Measurements from ENCODE around the gene RER1. TPM values are rescaled to one million over a fixed set of nuclear protein-coding genes. Genes with fewer than 3 reads are reported as not detected.

Gene RER1
- total and polyA plus RNA-seq, 4 donors, result 48.8 to 118 (median 89.8) TPM

DNA sequence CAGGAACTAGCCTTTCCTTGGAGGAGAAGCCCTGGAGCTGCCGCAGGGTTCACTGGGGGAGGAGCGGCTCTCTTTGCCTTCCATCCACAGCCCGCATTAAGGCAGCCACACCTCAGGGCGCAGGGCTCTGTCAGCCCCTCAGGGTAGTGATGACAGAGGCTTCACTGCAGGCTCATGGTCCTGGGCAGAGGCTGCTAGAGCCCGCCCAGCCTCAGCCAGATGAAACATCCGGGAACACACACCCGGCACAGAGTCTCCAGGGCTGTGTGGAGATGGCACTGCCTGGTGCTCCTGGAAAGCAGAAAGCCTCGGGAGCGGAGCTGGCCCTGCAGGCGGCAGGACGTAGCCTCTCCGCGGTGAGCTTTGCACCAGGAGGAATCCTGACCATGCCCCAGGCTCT is 50.1 kb downstream of the RER1 start:
- 71% methylated on average over 11 of the region's 13 CpGs for WGBS (ENCODE audit: insufficient coverage)
- peaks cover 20% of the 10 kb centered on the region for H3K27me3 ChIP-seq (ENCODE audit: control insufficient read depth, insufficient read depth, low read length)
- peaks cover 2% of the 10 kb centered on the region for H3K36me3 ChIP-seq (ENCODE audit: control insufficient read depth, insufficient read depth, low read length)
- DNase-seq (ENCODE audit: low read depth in 4 of 6, low spot score in 6 of 6), result no peak
- no peaks in the 10 kb centered on the region for H3K9me3 ChIP-seq (ENCODE audit: control insufficient read depth, insufficient read depth, low read length)
- H3K27ac ChIP-seq (ENCODE audit: low read depth, low read length), result no peak overlapping the region
- peaks cover 70% of the 10 kb centered on the region for H3K4me1 ChIP-seq (ENCODE audit: control insufficient read depth, insufficient read depth, low read length)
- H3K4me3 ChIP-seq (ENCODE audit: low read depth, low read length), result no peak overlapping the region

DNA sequence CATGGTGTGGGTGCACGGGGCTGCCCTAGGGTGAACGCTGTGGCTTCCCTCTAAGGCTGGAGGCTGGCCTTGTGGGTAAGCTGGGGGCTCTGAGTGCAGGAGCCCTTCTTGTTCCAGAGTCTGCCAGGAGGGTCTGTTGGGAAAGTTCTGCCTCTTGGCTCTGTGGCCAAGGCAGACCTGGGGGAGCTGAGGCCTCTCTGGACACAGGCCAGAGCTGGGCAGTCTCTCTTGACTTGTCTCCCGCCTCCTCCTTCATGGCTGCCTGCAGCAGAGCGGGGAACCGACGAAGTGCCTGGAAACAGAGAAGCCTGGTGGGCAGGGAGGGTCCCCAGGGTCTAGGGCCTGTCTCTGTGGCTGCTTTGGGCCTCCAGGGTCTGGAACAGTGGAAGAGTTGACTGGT is 51.0 kb downstream of the RER1 start:
- DNase-seq (ENCODE audit: low read depth in 4 of 6, low spot score in 6 of 6), result peak in 2 of 6 donors; percentile 51 to 52
- H3K9me3 ChIP-seq (ENCODE audit: control insufficient read depth, insufficient read depth, low read length), result no peaks in the 10 kb centered on the region
- peaks cover 77% of the 10 kb centered on the region for H3K4me1 ChIP-seq (ENCODE audit: control insufficient read depth, insufficient read depth, low read length)
- H3K27me3 ChIP-seq (ENCODE audit: control insufficient read depth, insufficient read depth, low read length), result peaks cover 20% of the 10 kb centered on the region
- H3K27ac ChIP-seq (ENCODE audit: low read depth, low read length), result no peak overlapping the region
- H3K36me3 ChIP-seq (ENCODE audit: control insufficient read depth, insufficient read depth, low read length), result peaks cover 7% of the 10 kb centered on the region
- H3K4me3 ChIP-seq (ENCODE audit: low read depth, low read length), result no peak overlapping the region
- WGBS (ENCODE audit: insufficient coverage), result 28% methylated on average over 6 of the region's 6 CpGs

DNA sequence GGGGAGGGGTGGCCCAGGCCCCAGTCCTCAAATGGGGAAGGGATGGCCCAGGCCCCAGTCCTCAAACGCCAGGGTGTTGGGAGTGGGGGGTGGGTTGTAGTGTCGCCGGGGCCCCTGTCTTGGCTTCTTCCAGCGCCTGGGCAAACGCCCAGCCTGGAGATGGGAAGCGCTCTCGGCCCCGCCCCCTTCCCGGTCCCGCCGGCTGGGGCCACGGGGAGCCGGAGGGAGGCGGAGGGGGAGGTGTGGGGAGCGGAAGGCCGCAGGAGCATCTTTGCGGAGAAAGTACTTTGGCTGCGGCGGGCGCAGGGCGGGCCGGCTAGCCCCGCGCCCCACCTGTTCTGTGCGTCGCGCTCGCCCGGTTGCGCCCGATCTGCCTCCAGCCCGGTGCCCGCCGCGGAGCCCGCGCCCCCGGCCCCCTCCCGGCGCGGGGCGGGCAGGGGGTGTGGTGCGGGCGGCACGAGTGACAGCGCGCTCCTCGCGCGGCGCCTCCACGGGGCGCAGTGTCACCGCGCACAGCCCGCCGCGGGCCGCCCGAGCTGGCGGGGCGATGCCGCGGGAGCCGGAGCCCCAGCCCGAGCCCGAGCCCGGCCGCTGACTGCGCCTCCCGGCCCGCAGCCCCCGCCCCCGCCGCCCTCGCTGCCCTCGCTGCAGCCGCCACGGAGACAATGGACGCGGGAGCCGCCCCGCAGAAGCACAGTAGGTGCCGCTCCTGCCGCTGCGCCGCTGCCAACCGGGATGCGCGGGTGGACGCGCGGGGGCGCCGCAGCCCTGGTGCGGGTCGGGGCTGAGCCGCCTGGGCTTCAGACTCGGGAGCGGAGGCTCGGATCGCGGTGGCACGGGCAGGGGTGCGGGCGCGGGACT is 51.9 kb downstream of the RER1 start:
- peaks cover 20% of the 10 kb centered on the region for H3K27me3 ChIP-seq (ENCODE audit: control insufficient read depth, insufficient read depth, low read length)
- no peak overlapping the region for H3K27ac ChIP-seq (ENCODE audit: low read depth, low read length)
- no peak overlapping the region for H3K4me3 ChIP-seq (ENCODE audit: low read depth, low read length)
- H3K4me1 ChIP-seq (ENCODE audit: control insufficient read depth, insufficient read depth, low read length), result peaks cover 73% of the 10 kb centered on the region
- H3K36me3 ChIP-seq (ENCODE audit: control insufficient read depth, insufficient read depth, low read length), result peaks cover 7% of the 10 kb centered on the region
- DNase-seq (ENCODE audit: low read depth in 4 of 6, low spot score in 6 of 6), result peak in 2 of 6 donors; percentile 78 to 83
- WGBS (ENCODE audit: insufficient coverage), result under 1% methylated on average over 105 of the region's 107 CpGs
- no peaks in the 10 kb centered on the region for H3K9me3 ChIP-seq (ENCODE audit: control insufficient read depth, insufficient read depth, low read length)

DNA sequence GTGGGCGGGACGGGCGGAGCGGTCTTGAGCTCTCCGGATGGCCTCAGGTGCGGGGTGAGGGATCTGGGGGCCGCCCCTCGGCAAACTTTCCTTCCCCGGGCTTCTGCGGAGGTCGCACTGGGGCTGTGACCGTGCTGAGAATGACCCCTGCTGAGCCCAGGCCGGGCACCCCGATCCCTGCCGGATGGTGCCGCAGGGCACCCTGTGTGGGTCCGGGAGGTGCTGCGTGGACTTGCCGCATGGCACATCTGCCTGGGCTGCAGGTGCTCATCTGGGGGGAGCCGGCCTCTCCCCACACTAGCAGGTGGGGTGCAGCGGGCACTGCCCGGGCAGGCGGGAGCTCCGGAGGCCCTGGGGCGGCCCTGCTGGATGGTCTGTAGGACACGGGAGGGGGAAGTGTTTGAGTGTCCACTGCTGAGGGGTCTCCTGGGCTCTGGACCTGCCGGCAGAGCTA is 52.5 kb downstream of the RER1 start:
- H3K27ac ChIP-seq (ENCODE audit: low read depth, low read length), result no peak overlapping the region
- no peaks in the 10 kb centered on the region for H3K9me3 ChIP-seq (ENCODE audit: control insufficient read depth, insufficient read depth, low read length)
- DNase-seq (ENCODE audit: low read depth in 4 of 6, low spot score in 6 of 6), result no peak
- 26% methylated on average over 21 of the region's 27 CpGs for WGBS (ENCODE audit: insufficient coverage)
- peaks cover 7% of the 10 kb centered on the region for H3K36me3 ChIP-seq (ENCODE audit: control insufficient read depth, insufficient read depth, low read length)
- peaks cover 69% of the 10 kb centered on the region for H3K4me1 ChIP-seq (ENCODE audit: control insufficient read depth, insufficient read depth, low read length)
- peaks cover 20% of the 10 kb centered on the region for H3K27me3 ChIP-seq (ENCODE audit: control insufficient read depth, insufficient read depth, low read length)
- H3K4me3 ChIP-seq (ENCODE audit: low read depth, low read length), result no peak overlapping the region

DNA sequence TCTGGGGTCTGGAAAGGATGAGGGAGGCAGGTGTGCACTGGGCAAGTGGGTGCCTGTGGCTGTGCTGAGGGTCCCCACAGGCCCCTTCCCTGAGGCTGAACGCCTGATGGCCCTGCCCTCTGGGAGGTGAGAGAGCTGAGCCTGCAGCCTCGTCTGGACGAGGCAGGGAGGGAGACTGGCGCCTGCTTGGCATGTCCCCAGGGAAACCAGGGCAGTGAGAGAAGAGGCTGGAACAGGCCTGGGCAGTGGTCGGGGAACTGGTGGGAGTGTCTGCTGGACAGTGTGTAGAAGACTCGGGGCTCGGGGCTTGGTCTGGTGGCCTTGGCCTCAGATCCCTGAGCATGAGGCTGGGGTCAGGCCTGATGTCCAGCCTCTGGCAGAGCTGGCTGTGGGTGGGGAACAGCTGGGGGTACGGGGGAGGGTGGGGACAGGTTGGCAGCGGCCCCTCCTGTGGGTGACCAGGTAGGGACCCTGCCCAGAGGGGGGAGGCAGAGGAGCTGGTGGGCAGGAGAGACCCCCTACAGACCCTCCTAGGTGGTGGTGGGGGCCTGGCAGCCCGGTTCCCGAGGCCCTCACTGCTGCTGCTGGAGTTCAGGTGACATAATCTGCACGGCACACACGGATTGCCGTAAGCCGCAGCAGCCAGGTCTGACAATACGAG is 53.7 kb downstream of the RER1 start:
- peaks cover 20% of the 10 kb centered on the region for H3K27me3 ChIP-seq (ENCODE audit: control insufficient read depth, insufficient read depth, low read length)
- H3K4me1 ChIP-seq (ENCODE audit: control insufficient read depth, insufficient read depth, low read length), result peaks cover 78% of the 10 kb centered on the region
- no peak overlapping the region for H3K27ac ChIP-seq (ENCODE audit: low read depth, low read length)
- DNase-seq (ENCODE audit: low read depth in 4 of 6, low spot score in 6 of 6), result peak in 1 of 6 donors; percentile 53
- no peaks in the 10 kb centered on the region for H3K9me3 ChIP-seq (ENCODE audit: control insufficient read depth, insufficient read depth, low read length)
- peaks cover 5% of the 10 kb centered on the region for H3K36me3 ChIP-seq (ENCODE audit: control insufficient read depth, insufficient read depth, low read length)
- no peak overlapping the region for H3K4me3 ChIP-seq (ENCODE audit: low read depth, low read length)
- WGBS (ENCODE audit: insufficient coverage), result 76% methylated on average over 13 of the region's 16 CpGs

DNA sequence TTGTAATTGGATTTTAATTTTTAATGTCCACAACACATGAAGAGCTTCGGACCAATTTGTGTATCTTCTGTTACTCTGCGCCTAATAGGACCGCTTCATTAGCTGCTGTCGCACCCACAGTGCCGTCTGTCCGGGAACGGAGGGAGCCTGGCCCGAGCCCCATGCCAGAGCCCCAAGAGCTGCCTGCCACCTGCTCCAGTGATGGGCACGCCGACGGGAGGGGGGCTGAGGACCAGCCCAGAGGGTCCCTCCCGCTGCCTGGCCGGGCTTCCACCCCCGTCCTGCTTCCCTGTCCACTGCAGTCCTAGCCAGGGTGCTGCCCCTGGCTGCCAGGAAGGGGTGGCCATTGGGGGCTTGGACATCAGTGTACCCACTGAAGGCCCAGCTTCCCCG is 54.2 kb downstream of the RER1 start:
- Histone ChIP-seq H3K36me3 (ENCODE audit: control insufficient read depth, insufficient read depth, low read length) (peaks cover 7% of the 10 kb centered on the region), H3K27ac (ENCODE audit: low read depth, low read length) (peak overlapping the region; percentile 33), H3K9me3 (ENCODE audit: control insufficient read depth, insufficient read depth, low read length) (no peaks in the 10 kb centered on the region), H3K4me3 (ENCODE audit: low read depth, low read length) (no peak overlapping the region), H3K4me1 (ENCODE audit: control insufficient read depth, insufficient read depth, low read length) (peaks cover 77% of the 10 kb centered on the region), H3K27me3 (ENCODE audit: control insufficient read depth, insufficient read depth, low read length) (peaks cover 20% of the 10 kb centered on the region)
- 68% methylated on average over 15 of the region's 15 CpGs for WGBS (ENCODE audit: insufficient coverage)
- DNase-seq (ENCODE audit: low read depth in 4 of 6, low spot score in 6 of 6), result no peak

DNA sequence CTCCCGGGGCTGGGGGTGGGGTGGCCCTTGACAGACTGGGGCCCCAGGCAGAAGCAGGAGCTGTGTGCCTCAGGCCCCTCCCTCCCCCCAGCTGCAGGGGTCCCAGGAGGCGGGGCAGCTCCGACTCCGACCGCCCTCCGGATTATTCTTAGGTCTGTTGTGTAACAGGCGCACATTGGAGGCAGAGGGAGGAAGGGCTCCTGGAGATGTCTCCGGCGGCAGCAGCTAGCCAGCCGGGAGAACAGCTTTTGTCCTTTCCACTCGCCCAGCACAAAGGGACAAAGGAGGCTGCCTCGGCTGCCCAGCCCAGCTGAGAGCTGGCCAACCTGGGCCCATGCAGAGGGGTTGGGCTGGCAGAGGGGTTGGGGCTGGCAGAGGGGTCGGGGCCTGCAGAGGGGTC is 54.8 kb downstream of the RER1 start:
- Histone ChIP-seq H3K36me3 (ENCODE audit: control insufficient read depth, insufficient read depth, low read length) (peaks cover 10% of the 10 kb centered on the region), H3K27me3 (ENCODE audit: control insufficient read depth, insufficient read depth, low read length) (peaks cover 20% of the 10 kb centered on the region), H3K9me3 (ENCODE audit: control insufficient read depth, insufficient read depth, low read length) (no peaks in the 10 kb centered on the region), H3K27ac (ENCODE audit: low read depth, low read length) (peak overlapping the region; percentile 52), H3K4me1 (ENCODE audit: control insufficient read depth, insufficient read depth, low read length) (peaks cover 74% of the 10 kb centered on the region), H3K4me3 (ENCODE audit: low read depth, low read length) (no peak overlapping the region)
- WGBS (ENCODE audit: insufficient coverage), result 16% methylated on average over 11 of the region's 13 CpGs
- DNase-seq (ENCODE audit: low read depth in 4 of 6, low spot score in 6 of 6), result peak in 2 of 6 donors; percentile 74 to 78

DNA sequence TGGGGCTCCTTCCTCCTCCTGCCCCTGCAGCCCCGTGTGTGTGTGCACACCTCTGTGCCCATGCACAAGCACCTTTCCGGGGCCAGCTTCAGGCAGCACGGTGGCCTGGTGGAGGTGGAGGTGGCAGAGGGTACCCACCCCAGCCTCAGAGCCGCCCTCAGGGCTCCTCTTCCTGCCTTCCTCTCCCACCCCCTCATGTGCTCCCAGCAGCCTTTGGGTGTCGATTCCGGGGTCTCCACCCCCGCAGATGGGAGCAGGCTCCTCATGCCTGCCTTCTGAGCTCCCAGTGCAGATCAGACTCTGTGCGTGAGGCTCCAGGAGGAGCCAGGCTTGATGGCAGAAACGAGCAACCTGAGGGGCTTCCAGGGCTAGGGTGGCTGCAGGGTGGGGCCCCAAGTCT is 55.2 kb downstream of the RER1 start:
- Histone ChIP-seq H3K4me3 (ENCODE audit: low read depth, low read length) (no peak overlapping the region), H3K9me3 (ENCODE audit: control insufficient read depth, insufficient read depth, low read length) (no peaks in the 10 kb centered on the region), H3K27me3 (ENCODE audit: control insufficient read depth, insufficient read depth, low read length) (peaks cover 20% of the 10 kb centered on the region), H3K36me3 (ENCODE audit: control insufficient read depth, insufficient read depth, low read length) (peaks cover 10% of the 10 kb centered on the region), H3K27ac (ENCODE audit: low read depth, low read length) (peak overlapping the region; percentile 52), H3K4me1 (ENCODE audit: control insufficient read depth, insufficient read depth, low read length) (peaks cover 74% of the 10 kb centered on the region)
- no peak for DNase-seq (ENCODE audit: low read depth in 4 of 6, low spot score in 6 of 6)
- WGBS (ENCODE audit: insufficient coverage), result 63% methylated on average over 6 of the region's 9 CpGs

DNA sequence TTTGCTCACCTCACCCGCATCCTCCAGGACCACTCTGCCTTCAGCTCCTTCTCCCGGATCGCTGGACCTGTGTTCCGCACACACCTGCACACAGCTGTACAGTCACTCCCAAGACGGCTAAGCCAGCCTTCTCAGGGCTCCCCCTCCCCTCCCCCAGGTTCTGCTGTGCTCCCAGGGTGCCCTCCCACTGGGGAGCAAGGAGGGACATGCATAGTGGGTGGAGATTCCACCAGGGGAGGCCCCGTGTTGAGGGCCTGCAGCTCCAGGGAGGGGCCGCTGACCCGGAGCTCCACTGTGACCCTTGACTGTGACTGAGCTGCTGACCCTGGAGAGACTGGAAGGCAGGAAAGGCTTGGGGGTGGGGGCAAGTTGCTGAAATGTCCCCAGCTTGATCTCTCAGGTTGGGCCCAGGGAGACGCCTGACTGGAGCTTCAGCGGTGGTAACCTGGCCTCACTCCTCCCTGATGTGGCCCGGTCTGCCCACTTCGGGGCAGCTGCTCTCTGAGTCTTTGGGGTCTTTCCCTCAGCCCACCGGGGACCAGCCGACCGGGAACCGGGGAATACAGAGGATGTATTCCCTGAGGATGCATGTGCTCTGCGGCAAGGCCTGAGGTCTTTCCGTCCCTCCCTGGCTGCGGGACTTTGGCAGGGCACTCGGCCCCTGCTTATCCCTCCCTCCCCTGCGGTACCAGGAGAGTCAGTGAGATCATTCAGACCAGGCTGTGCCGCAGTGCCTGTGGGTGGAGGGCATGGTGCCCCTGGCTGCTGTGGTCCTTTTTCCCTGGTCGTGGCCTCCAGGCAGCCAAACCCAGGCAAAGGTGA is 55.8 kb downstream of the RER1 start:
- H3K4me1 ChIP-seq (ENCODE audit: control insufficient read depth, insufficient read depth, low read length), result peaks cover 74% of the 10 kb centered on the region

More for the DNA sequence above, 55.8 kb downstream of the RER1 start:
- Histone ChIP-seq H3K36me3 (ENCODE audit: control insufficient read depth, insufficient read depth, low read length) (peaks cover 10% of the 10 kb centered on the region), H3K9me3 (ENCODE audit: control insufficient read depth, insufficient read depth, low read length) (no peaks in the 10 kb centered on the region), H3K4me3 (ENCODE audit: low read depth, low read length) (no peak overlapping the region), H3K27me3 (ENCODE audit: control insufficient read depth, insufficient read depth, low read length) (peaks cover 16% of the 10 kb centered on the region), H3K27ac (ENCODE audit: low read depth, low read length) (peak overlapping the region; percentile 52)
- WGBS (ENCODE audit: insufficient coverage), result 72% methylated on average over 20 of the region's 23 CpGs
- DNase-seq (ENCODE audit: low read depth in 4 of 6, low spot score in 6 of 6), result no peak

Measured in spinal cord (tissue), 10 donors.